ENCODE measurements around the gene CABYR. TPM values are rescaled to one million over a fixed set of nuclear protein-coding genes. Genes with fewer than 3 reads are reported as not detected.

CABYR gene
- total and polyA plus RNA-seq, 2 of the 13 experiments (the other 11 are each of a cell fraction or from before 2014, with no cell fraction given): 0.71 to 0.88 TPM

GRCh38 chr18:24112874-24113615 is 25.8 kb upstream of the CABYR start (continued):
- TF ChIP-seq ZNF407 (CRISPR knock-in tag; IDR thresholded peaks at IDR 0.05; ENCODE audit: not compliant biosample characterization) (peak; percentile 27), ZNF136 (CRISPR knock-in tag; IDR thresholded peaks at IDR 0.05; ENCODE audit: low read depth) (no peak), SOX13 (IDR thresholded peaks at IDR 0.05) (peak; percentile 45; the same call in 1 of the 2 replicates), SOX13 (CRISPR knock-in tag; conservative IDR thresholded peaks at IDR 0.05 in 1 of 2, IDR thresholded peaks at IDR 0.05 in 1 of 2) (peak in 1 of 2 experiments; percentile 83; a peak in 2 of 4 replicates), FUBP1 (CRISPR knock-in tag; IDR thresholded peaks at IDR 0.05; ENCODE audit: borderline replicate concordance) (no peak), ZNF263 (CRISPR knock-in tag; IDR thresholded peaks at IDR 0.05) (no peak), TBX2 (CRISPR knock-in tag; IDR thresholded peaks at IDR 0.05; ENCODE audit: borderline replicate concordance) (peak; percentile 98), MAFG (CRISPR knock-in tag; IDR thresholded peaks at IDR 0.05) (no peak), HNRNPUL1 (IDR thresholded peaks at IDR 0.05; ENCODE audit: low read depth, low read length) (no peak), CSRNP1 (CRISPR knock-in tag; IDR thresholded peaks at IDR 0.05) (peak; percentile 74; the same call in 1 of the 2 replicates), ZNF264 (CRISPR knock-in tag; IDR thresholded peaks at IDR 0.05) (no peak), ZNF629 (CRISPR knock-in tag; conservative IDR thresholded peaks at IDR 0.05) (no peak), ZSCAN31 (CRISPR knock-in tag; IDR thresholded peaks at IDR 0.05; ENCODE audit: low read depth) (no peak), LCORL (IDR thresholded peaks at IDR 0.05) (no peak), LCORL (CRISPR knock-in tag; IDR thresholded peaks at IDR 0.05) (peak; percentile 92), SIN3A (IDR thresholded peaks at IDR 0.05; ENCODE audit: borderline replicate concordance, low read depth, low read length) (peak; percentile 73; the same call in 1 of the 2 replicates)

Data from HepG2 (cell line).